DOHH2 (cell line): Measurements from ENCODE around the gene CAPS.

Experiments used
- H3F3A ChIP-seq: fragments of 200-600 bp; sonication (generic), shearing (Covaris generic); 2 replicates; pipeline ENCODE4 v1.6.0; 2016; ENCODE audit warnings: antibody characterized with exemption, mild to moderate bottlenecking; ENCODE audit not compliant: control insufficient read depth, insufficient read depth
- H3K27ac ChIP-seq: fragments of 200-600 bp; sonication (generic); 2 replicates; pipeline ENCODE4 v1.5.1; 2014; ENCODE audit warnings: low read depth, mild to moderate bottlenecking, low read length, moderate library complexity
- H3K27me3 ChIP-seq: fragments of 200-600 bp; sonication (generic); 2 replicates; pipeline ENCODE4 v1.6.1; 2014; ENCODE audit warnings: mild to moderate bottlenecking, low read length, mixed read lengths; ENCODE audit not compliant: control insufficient read depth
- H3K36me3 ChIP-seq: fragments of 200-600 bp; sonication (generic); 2 replicates; pipeline ENCODE4 v1.6.1; 2014; ENCODE audit warnings: mild to moderate bottlenecking, low read length, moderate library complexity, mixed read lengths; ENCODE audit not compliant: control insufficient read depth
- H3K4me1 ChIP-seq: fragments of 200-600 bp; sonication (generic); 2 replicates; pipeline ENCODE4 v1.6.1; 2014; ENCODE audit warnings: mild to moderate bottlenecking, low read length, mixed read lengths; ENCODE audit not compliant: control insufficient read depth
- H3K4me2 ChIP-seq: fragments of 200-600 bp; sonication (generic); 2 replicates; pipeline ENCODE4 v1.6.0; 2014; ENCODE audit warnings: mild to moderate bottlenecking, low read length, moderate library complexity
- H3K4me3 ChIP-seq: fragments of 200-600 bp; sonication (generic); 2 replicates; pipeline ENCODE4 v1.5.1; 2014; ENCODE audit warnings: mild to moderate bottlenecking, low read length, mixed read lengths
- H3K79me2 ChIP-seq: fragments of 200-600 bp; sonication (generic); 2 replicates; pipeline ENCODE4 v1.6.1; 2014; ENCODE audit warnings: mild to moderate bottlenecking, low read length, mixed read lengths; ENCODE audit not compliant: control insufficient read depth
- H3K9me2 ChIP-seq: fragments of 200-600 bp; sonication (generic); replicated peaks from 2 replicates; pipeline ENCODE4 v1.6.1; 2014; ENCODE audit warnings: mild to moderate bottlenecking, low read length, mixed read lengths; ENCODE audit not compliant: control insufficient read depth
- H3K9me3 ChIP-seq: fragments of 200-600 bp; sonication (generic); 2 replicates; pipeline ENCODE4 v1.6.1; 2014; ENCODE audit warnings: antibody characterized with exemption, low read length, mixed read lengths; ENCODE audit not compliant: control insufficient read depth, insufficient read depth
- H4K20me1 ChIP-seq: fragments of 200-600 bp; sonication (generic); 2 replicates; pipeline ENCODE4 v1.6.0; 2014; ENCODE audit warnings: low read depth, mild to moderate bottlenecking, antibody characterized with exemption, low read length, moderate library complexity; ENCODE audit not compliant: control insufficient read depth, insufficient read depth
- CTCF ChIP-seq: fragments of 200-600 bp; sonication (generic); IDR thresholded peaks from one replicate; pipeline ENCODE4 v1.5.1; 2014; ENCODE audit warnings: antibody characterized with exemption, mild to moderate bottlenecking, low read depth, low read length; ENCODE audit not compliant: poor library complexity, severe bottlenecking
- EZH2phosphoT487 ChIP-seq: fragments of 200-600 bp; sonication (generic); IDR thresholded peaks from 2 replicates; pipeline ENCODE4 v1.6.1; 2017; ENCODE audit warnings: borderline replicate concordance, mild to moderate bottlenecking, antibody characterized with exemption, low read length, moderate library complexity, mixed read lengths

Gene CAPS

GRCh38 chr19:5956728-5957127 is 42.7 kb downstream of the CAPS start:
- H3K79me2 ChIP-seq = peaks cover 100% of the 10 kb centered on the region
- no peaks in the 10 kb centered on the region for H3F3A ChIP-seq
- H3K4me1 ChIP-seq = peaks cover 52% of the 10 kb centered on the region
- no peak for TF ChIP-seq EZH2phosphoT487
- no peak for TF ChIP-seq CTCF
- no peaks in the 10 kb centered on the region for H3K9me3 ChIP-seq
- H3K36me3 ChIP-seq = peaks cover 37% of the 10 kb centered on the region
- peaks cover 35% of the 10 kb centered on the region for H4K20me1 ChIP-seq
- no peak overlapping the region for H3K4me2 ChIP-seq
- H3K27ac ChIP-seq = no peak overlapping the region
- H3K4me3 ChIP-seq = no peak overlapping the region
- no peaks in the 10 kb centered on the region for H3K27me3 ChIP-seq
- H3K9me2 ChIP-seq = no peaks in the 10 kb centered on the region

GRCh38 chr19:5957170-5957569 is 43.1 kb downstream of the CAPS start:
- no peak overlapping the region for H3K4me2 ChIP-seq
- H3K36me3 ChIP-seq = peaks cover 36% of the 10 kb centered on the region
- peaks cover 38% of the 10 kb centered on the region for H4K20me1 ChIP-seq
- H3K27me3 ChIP-seq = no peaks in the 10 kb centered on the region
- H3K79me2 ChIP-seq = peaks cover 100% of the 10 kb centered on the region
- H3K9me3 ChIP-seq = no peaks in the 10 kb centered on the region
- no peak for TF ChIP-seq CTCF
- TF ChIP-seq EZH2phosphoT487 = no peak
- no peak overlapping the region for H3K27ac ChIP-seq
- no peaks in the 10 kb centered on the region for H3F3A ChIP-seq
- H3K9me2 ChIP-seq = no peaks in the 10 kb centered on the region
- peaks cover 47% of the 10 kb centered on the region for H3K4me1 ChIP-seq
- no peak overlapping the region for H3K4me3 ChIP-seq

GRCh38 chr19:5958074-5958850 is 44.2 kb downstream of the CAPS start:
- H3K4me2 ChIP-seq = no peak overlapping the region
- TF ChIP-seq CTCF (no peak), EZH2phosphoT487 (no peak)
- H3K27ac ChIP-seq = no peak overlapping the region
- peaks cover 31% of the 10 kb centered on the region for H3K36me3 ChIP-seq
- peaks cover 45% of the 10 kb centered on the region for H3K4me1 ChIP-seq
- H3K4me3 ChIP-seq = no peak overlapping the region
- H3K9me3 ChIP-seq = no peaks in the 10 kb centered on the region
- no peaks in the 10 kb centered on the region for H3K27me3 ChIP-seq
- no peaks in the 10 kb centered on the region for H3F3A ChIP-seq
- peaks cover 100% of the 10 kb centered on the region for H3K79me2 ChIP-seq
- peaks cover 37% of the 10 kb centered on the region; the same call in 1 of the 2 replicates for H4K20me1 ChIP-seq
- no peaks in the 10 kb centered on the region for H3K9me2 ChIP-seq
